Mesenchymal stem cell (in vitro differentiated cells and primary cell): ENCODE data around the gene PLEKHH1.
"Not testable (repeated sequence)": the region's sequence is repeated elsewhere in the genome, so short reads cannot be mapped to it uniquely, and the experiment has no call there.

ENCODE experiments used
- DNase-seq: peaks from one replicate; pipeline ENCODE4 v3.0.0-alpha.2; 2013
- H2AFZ ChIP-seq: one replicate; pipeline ENCODE4 v1.6.1; 2013; ENCODE audit warnings: low read depth, mild to moderate bottlenecking, control low read depth, inconsistent platforms, low read length, moderate library complexity
- H2AK5ac ChIP-seq: 2 replicates; pipeline ENCODE4 v1.6.1; 2013; ENCODE audit warnings: low read length, moderate library complexity, mild to moderate bottlenecking, inconsistent platforms; ENCODE audit not compliant: severe bottlenecking
- H2BK120ac ChIP-seq: one replicate; pipeline ENCODE4 v1.6.1; 2013; ENCODE audit warnings: low read depth, mild to moderate bottlenecking, inconsistent platforms, low read length, moderate library complexity
- H2BK12ac ChIP-seq, 2 experiments: one replicate each; pipeline ENCODE4 v1.6.1; 2013; ENCODE audit warnings: inconsistent platforms in 2 of 2, low read length in 2 of 2, mild to moderate bottlenecking in 2 of 2, moderate library complexity in 2 of 2, control low read depth in 1 of 2
- H2BK15ac ChIP-seq: one replicate; pipeline ENCODE4 v1.6.1; 2013; ENCODE audit warnings: mild to moderate bottlenecking, low read depth, inconsistent platforms; ENCODE audit not compliant: poor library complexity, severe bottlenecking
- H2BK5ac ChIP-seq: 2 replicates; pipeline ENCODE4 v1.6.1; 2013; ENCODE audit warnings: low read depth, mild to moderate bottlenecking, low read length, control low read depth, inconsistent platforms; ENCODE audit not compliant: poor library complexity, severe bottlenecking
- H3K14ac ChIP-seq, 2 experiments: one replicate each; pipeline ENCODE4 v1.6.1; 2013; ENCODE audit warnings: inconsistent platforms in 2 of 2, low read length in 2 of 2, control low read depth in 1 of 2, mild to moderate bottlenecking in 1 of 2, moderate library complexity in 1 of 2
- H3K18ac ChIP-seq, 2 experiments: one replicate each; pipeline ENCODE4 v1.6.1; 2013; ENCODE audit warnings: inconsistent platforms in 2 of 2, low read length in 2 of 2, control low read depth in 1 of 2, low read depth in 1 of 2, mild to moderate bottlenecking in 1 of 2
- H3K23ac ChIP-seq, 2 experiments: one replicate each; pipeline ENCODE4 v1.6.1; 2013; ENCODE audit warnings: inconsistent platforms in 2 of 2, low read length in 2 of 2, mild to moderate bottlenecking in 2 of 2, moderate library complexity in 2 of 2, control low read depth in 1 of 2
- H3K27ac ChIP-seq: 2 replicates; pipeline ENCODE4 v1.5.1; 2013; ENCODE audit warnings: mild to moderate bottlenecking, moderate library complexity, low read length, control low read depth, inconsistent platforms; ENCODE audit not compliant: poor library complexity, severe bottlenecking
- H3K27me3 ChIP-seq, 2 experiments: 2 replicates each; pipeline versions ENCODE4 v1.6.1 to v1.7.0; 2013; ENCODE audit warnings: low read length in 2 of 2, mild to moderate bottlenecking in 2 of 2, moderate library complexity in 2 of 2, control low read depth in 1 of 2, inconsistent platforms in 1 of 2; ENCODE audit not compliant: control insufficient read depth in 1 of 2, insufficient read depth in 1 of 2
- H3K36me3 ChIP-seq, 2 experiments: 2 replicates each; pipeline versions ENCODE4 v1.6.1 to v1.7.0; 2013; ENCODE audit warnings: low read length in 2 of 2, control low read depth in 1 of 2, inconsistent platforms in 1 of 2, low read depth in 1 of 2, mild to moderate bottlenecking in 1 of 2; ENCODE audit not compliant: insufficient read depth in 2 of 2, control insufficient read depth in 1 of 2
- H3K4ac ChIP-seq, 2 experiments: one replicate each; pipeline ENCODE4 v1.6.1; 2013; ENCODE audit warnings: inconsistent platforms in 2 of 2, low read length in 2 of 2, mild to moderate bottlenecking in 2 of 2, moderate library complexity in 2 of 2, control low read depth in 1 of 2, low read depth in 1 of 2
- H3K4me1 ChIP-seq: 2 replicates; pipeline ENCODE4 v1.6.1; 2013; ENCODE audit warnings: low read depth, low read length, control low read depth; ENCODE audit not compliant: control insufficient read depth, insufficient read depth
- H3K4me2 ChIP-seq: 2 replicates; pipeline ENCODE4 v1.6.1; 2013; ENCODE audit warnings: low read length, mild to moderate bottlenecking, inconsistent platforms; ENCODE audit not compliant: poor library complexity, severe bottlenecking
- H3K4me3 ChIP-seq, 2 experiments: 2 replicates each; pipeline versions ENCODE4 v1.5.1 to v1.7.0; 2013; ENCODE audit warnings: low read length in 2 of 2, mild to moderate bottlenecking in 2 of 2, control low read depth in 1 of 2, low read depth in 1 of 2; ENCODE audit not compliant: insufficient read depth in 1 of 2
- H3K79me1 ChIP-seq: replicated peaks from 2 replicates; pipeline ENCODE4 v1.6.1; 2013; ENCODE audit warnings: mild to moderate bottlenecking, control low read depth, low read length, inconsistent platforms; ENCODE audit not compliant: poor library complexity, severe bottlenecking
- H3K9ac ChIP-seq: 2 replicates; pipeline ENCODE4 v1.7.0; 2013; ENCODE audit warnings: mild to moderate bottlenecking, low read length, moderate library complexity
- H3K9me3 ChIP-seq: 2 replicates; pipeline ENCODE4 v1.7.0; 2013; ENCODE audit warnings: mild to moderate bottlenecking, low read length; ENCODE audit not compliant: control insufficient read depth
- H4K8ac ChIP-seq: one replicate; pipeline ENCODE4 v1.6.1; 2013; ENCODE audit warnings: inconsistent platforms, mild to moderate bottlenecking, low read length, moderate library complexity
- H4K91ac ChIP-seq: one replicate; pipeline ENCODE4 v1.6.1; 2013; ENCODE audit warnings: mild to moderate bottlenecking, low read length, inconsistent platforms
- WGBS: methylation state at CpG from one replicate; pipeline ENCODE4 v1.1.7; 2013; ENCODE audit warnings: mixed read lengths; 5-methylcytosine and 5-hydroxymethylcytosine counted together

The PLEKHH1 gene

DNA sequence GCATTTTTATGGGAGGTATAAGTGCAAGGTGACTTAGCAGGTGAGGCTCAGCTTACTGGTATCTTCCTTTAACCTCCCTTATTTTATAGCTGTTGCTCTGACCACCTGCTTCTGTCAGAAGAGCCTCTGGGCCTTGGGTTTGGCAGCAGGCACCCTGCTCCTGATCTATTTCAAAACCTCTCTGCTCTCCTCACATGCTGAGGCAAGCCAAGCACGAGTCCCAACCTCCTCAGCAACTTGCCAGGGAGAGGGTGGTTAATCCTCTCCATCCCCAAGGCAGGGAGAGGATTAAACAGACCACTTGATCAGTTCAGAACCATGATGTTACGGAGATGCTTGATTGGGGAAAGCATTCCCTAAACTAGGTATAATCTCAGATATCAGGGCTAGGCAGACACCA is 5.4 kb downstream of the PLEKHH1 start:
- Histone ChIP-seq H2BK5ac (no peak overlapping the region), H3K14ac (no peak overlapping the region), H2AFZ (no peak overlapping the region), H2BK120ac (no peak overlapping the region), H3K9me3 (no peaks in the 10 kb centered on the region), H2BK12ac (no peak overlapping the region), H4K91ac (no peak overlapping the region), H3K4me3 (no peak overlapping the region), H2BK15ac (no peak overlapping the region), H3K23ac (no peak overlapping the region), H3K18ac (no peak overlapping the region), H2AK5ac (no peak overlapping the region), H3K4me1 (peaks cover 3% of the 10 kb centered on the region), H3K9ac (no peak overlapping the region), H4K8ac (no peak overlapping the region), H3K4me2 (no peak overlapping the region), H3K36me3 (no peaks in the 10 kb centered on the region), H3K27me3 (peaks cover 0 to 36% of the 10 kb centered on the region in 2 experiments), H3K4ac (no peak overlapping the region), H3K27ac (no peak overlapping the region), H3K79me1 (peaks cover 16% of the 10 kb centered on the region)
- 55% methylated on average over 1 of the region's 2 CpGs for WGBS
- DNase-seq: no peak

GRCh38 chr14:67539116-67539515 is 6.0 kb downstream of the PLEKHH1 start:
- Histone ChIP-seq H3K14ac (no peak overlapping the region), H3K4me1 (peaks cover 1% of the 10 kb centered on the region), H2AFZ (no peak overlapping the region), H3K23ac (no peak overlapping the region), H2BK12ac (no peak overlapping the region), H3K27ac (no peak overlapping the region), H3K4me3 (no peak overlapping the region), H3K9me3 (no peaks in the 10 kb centered on the region), H3K27me3 (peaks cover 0 to 36% of the 10 kb centered on the region in 2 experiments), H3K4me2 (no peak overlapping the region), H2BK5ac (no peak overlapping the region), H3K79me1 (peaks cover 16% of the 10 kb centered on the region), H2BK120ac (no peak overlapping the region), H2AK5ac (no peak overlapping the region), H4K8ac (no peak overlapping the region), H3K18ac (no peak overlapping the region), H2BK15ac (no peak overlapping the region), H3K36me3 (no peaks in the 10 kb centered on the region), H4K91ac (no peak overlapping the region), H3K4ac (no peak overlapping the region), H3K9ac (no peak overlapping the region)
- DNase-seq: no peak
- WGBS: 68% methylated on average over 5 of the region's 5 CpGs

DNA sequence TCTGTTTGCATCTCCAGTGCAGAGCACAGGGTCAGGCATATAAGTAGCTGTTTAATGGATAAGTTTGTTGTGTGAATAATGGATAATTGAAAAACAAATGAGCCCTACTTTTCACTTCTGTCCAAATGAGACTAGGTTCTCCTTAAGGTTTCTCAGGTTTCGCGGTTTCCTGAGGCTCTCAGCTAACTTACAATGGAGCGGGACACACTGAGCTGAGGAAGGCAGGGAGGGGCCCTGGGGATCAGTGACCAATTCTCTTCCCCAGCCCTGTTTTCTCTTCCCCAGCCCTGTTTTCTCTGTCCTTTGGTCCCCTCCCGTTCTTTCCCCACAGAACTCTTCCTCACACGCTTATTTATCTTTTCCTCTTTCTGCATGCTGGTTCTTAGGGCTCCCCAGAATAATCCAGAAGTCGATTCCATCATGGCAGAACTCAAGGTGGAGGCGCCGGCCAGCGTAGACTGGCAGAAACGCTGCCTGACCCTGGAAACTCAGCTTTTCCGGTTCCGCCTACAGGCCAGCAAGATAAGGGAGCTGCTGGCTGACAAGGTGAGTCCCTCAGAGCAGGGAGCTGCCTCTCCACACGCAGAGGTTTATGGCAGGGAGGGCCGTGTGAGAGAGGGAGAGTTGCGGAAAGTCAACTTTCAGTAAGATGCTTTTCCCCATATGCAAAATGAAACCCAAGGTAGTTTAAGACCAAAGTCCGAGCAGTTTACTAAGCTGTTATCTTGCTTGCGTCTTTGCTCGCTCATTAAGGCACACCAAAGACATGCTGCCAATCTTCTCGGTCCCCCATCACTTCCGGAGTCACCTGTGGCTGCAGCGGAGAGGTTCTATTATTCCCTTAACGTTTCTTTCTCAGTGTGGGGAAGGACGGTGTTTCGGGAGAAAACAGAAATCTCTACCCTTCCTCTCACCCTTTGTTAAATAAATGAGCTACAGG is 8.6 kb downstream of the PLEKHH1 start:
- no peak overlapping the region for H2BK5ac ChIP-seq
- no peak overlapping the region for H3K23ac ChIP-seq
- H3K79me1 ChIP-seq: peaks cover 11% of the 10 kb centered on the region
- no peaks in the 10 kb centered on the region for H3K36me3 ChIP-seq
- peaks cover 11% of the 10 kb centered on the region for H3K9me3 ChIP-seq
- H3K18ac ChIP-seq: no peak overlapping the region
- no peak overlapping the region for H2BK15ac ChIP-seq
- no peak for DNase-seq
- H3K27ac ChIP-seq: no peak overlapping the region
- H3K9ac ChIP-seq: no peak overlapping the region
- H2AK5ac ChIP-seq: no peak overlapping the region
- no peak overlapping the region for H4K8ac ChIP-seq
- H2BK120ac ChIP-seq: no peak overlapping the region
- no peak overlapping the region for H3K4me3 ChIP-seq
- H2AFZ ChIP-seq: no peak overlapping the region
- H4K91ac ChIP-seq: no peak overlapping the region
- no peak overlapping the region for H3K14ac ChIP-seq
- H3K4ac ChIP-seq: no peak overlapping the region
- peaks cover 0 to 36% of the 10 kb centered on the region in 2 experiments for H3K27me3 ChIP-seq
- 57% methylated on average over 23 of the region's 24 CpGs for WGBS
- H2BK12ac ChIP-seq: no peak overlapping the region
- H3K4me2 ChIP-seq: no peak overlapping the region
- H3K4me1 ChIP-seq: no peaks in the 10 kb centered on the region

GRCh38 chr14:67542620-67543019 is 9.5 kb downstream of the PLEKHH1 start:
- H2AFZ ChIP-seq, H2BK5ac ChIP-seq, H3K4me3 ChIP-seq, H2BK120ac ChIP-seq, H3K14ac ChIP-seq, H4K91ac ChIP-seq, H3K4ac ChIP-seq, H3K4me1 ChIP-seq, H3K23ac ChIP-seq, H4K8ac ChIP-seq, H3K36me3 ChIP-seq, DNase-seq, H3K9ac ChIP-seq, H3K18ac ChIP-seq, H2BK12ac ChIP-seq, H3K27ac ChIP-seq, H2BK15ac ChIP-seq, H3K79me1 ChIP-seq, H3K4me2 ChIP-seq, H2AK5ac ChIP-seq: not testable (repeated sequence)
- Histone ChIP-seq H3K9me3 (peaks cover 11% of the 10 kb centered on the region), H3K27me3 (peaks cover 0 to 43% of the 10 kb centered on the region in 2 experiments)
- 90% methylated on average over 12 of the region's 13 CpGs for WGBS
